Mesodermal cell (in vitro differentiated cells): ENCODE results near the gene UGGT1.

Experiments used
- H3K27ac ChIP-seq: 2 replicates; pipeline ENCODE4 v1.7.0; 2013; ENCODE audit warnings: mild to moderate bottlenecking, low read depth, low read length, moderate library complexity; ENCODE audit not compliant: severe bottlenecking
- H3K36me3 ChIP-seq: 2 replicates; pipeline ENCODE4 v1.7.1; 2013; ENCODE audit warnings: mild to moderate bottlenecking, low read length, moderate library complexity; ENCODE audit not compliant: control insufficient read depth, insufficient read depth
- H3K4me1 ChIP-seq: one replicate; pipeline ENCODE4 v1.7.1; 2013; ENCODE audit warnings: mild to moderate bottlenecking, low read length; ENCODE audit not compliant: insufficient read depth, control insufficient read depth, poor library complexity, severe bottlenecking
- H3K4me3 ChIP-seq: 2 replicates; pipeline ENCODE4 v1.7.0; 2013; ENCODE audit warnings: low read length, control low read depth, mild to moderate bottlenecking; ENCODE audit not compliant: insufficient read depth, poor library complexity, severe bottlenecking; ENCODE audit errors: extremely low read depth
- H3K9me3 ChIP-seq: 2 replicates; pipeline ENCODE4 v1.7.1; 2013; ENCODE audit warnings: mild to moderate bottlenecking, low read length, moderate library complexity; ENCODE audit not compliant: control insufficient read depth
- WGBS, 2 experiments: methylation state at CpG; one replicate each; pipeline ENCODE4 v1.1.5; 2013; ENCODE audit warnings: missing lambda C conversion rate in 2 of 2; ENCODE audit not compliant: insufficient coverage in 2 of 2; 5-methylcytosine and 5-hydroxymethylcytosine counted together

Gene UGGT1

GRCh38 chr2:128109243-128109642, 18.2 kb downstream of the UGGT1 start:
- no CpG with 5 or more reads among the region's 4 CpGs for WGBS, 2 experiments
- Histone ChIP-seq H3K27ac (no peak overlapping the region), H3K9me3 (no peaks in the 10 kb centered on the region), H3K36me3 (peaks cover 39% of the 10 kb centered on the region), H3K4me1 (no peaks in the 10 kb centered on the region), H3K4me3 (no peak overlapping the region)

GRCh38 chr2:128115921-128116623, 25.1 kb downstream of the UGGT1 start:
- Histone ChIP-seq H3K9me3 (no peaks in the 10 kb centered on the region), H3K4me3 (no peak overlapping the region), H3K27ac (no peak overlapping the region), H3K36me3 (peaks cover 51% of the 10 kb centered on the region), H3K4me1 (no peaks in the 10 kb centered on the region)
- 72 to 78% methylated on average over 5 of the region's 8 CpGs for WGBS, 2 experiments

DNA sequence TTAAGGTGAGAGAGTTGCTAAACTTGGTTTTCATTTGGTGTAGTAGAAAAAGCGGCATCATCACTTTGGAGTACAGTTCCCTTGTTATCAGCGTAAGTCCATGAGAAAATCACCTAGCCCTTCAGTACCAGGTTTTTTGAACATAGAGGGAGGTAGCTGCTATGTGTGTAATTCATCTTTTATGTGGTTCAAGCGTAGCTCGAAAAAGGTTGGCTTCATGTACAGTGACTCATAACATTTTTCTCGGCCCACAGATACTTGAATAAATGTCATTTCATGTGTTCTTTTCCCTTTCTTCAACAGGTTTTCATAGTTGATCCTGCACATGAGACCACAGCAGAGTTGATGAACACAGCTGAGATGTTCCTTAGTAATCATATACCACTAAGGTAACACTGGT, 43.6 kb downstream of the UGGT1 start:
- 93 to 100% methylated on average over 2 to 5 of the region's 5 CpGs for WGBS, 2 experiments
- no peaks in the 10 kb centered on the region for H3K4me1 ChIP-seq
- no peaks in the 10 kb centered on the region for H3K9me3 ChIP-seq
- H3K4me3 ChIP-seq, result no peak overlapping the region
- peaks cover 95% of the 10 kb centered on the region for H3K36me3 ChIP-seq
- H3K27ac ChIP-seq, result no peak overlapping the region

- Histone ChIP-seq H3K4me1 (no peaks in the 10 kb centered on the region), H3K4me3 (no peak overlapping the region), H3K27ac (no peak overlapping the region), H3K36me3 (peaks cover 89% of the 10 kb centered on the region), H3K9me3 (no peaks in the 10 kb centered on the region)
- WGBS, 2 experiments, result 86% methylated on average over 3 of the region's 3 CpGs; no CpG with 5 or more reads in 1 of the 2 experiments
These were observed 46.2 kb downstream of the UGGT1 start for GRCh38 chr2:128137094-128137616.

- H3K4me1 ChIP-seq, result no peaks in the 10 kb centered on the region
- H3K36me3 ChIP-seq, result peaks cover 68% of the 10 kb centered on the region
- 96 to 97% methylated on average over 9 of the region's 9 CpGs for WGBS, 2 experiments
- no peak overlapping the region for H3K4me3 ChIP-seq
- H3K9me3 ChIP-seq, result no peaks in the 10 kb centered on the region
- no peak overlapping the region for H3K27ac ChIP-seq
These were observed 48.6 kb downstream of the UGGT1 start for GRCh38 chr2:128139624-128140023.

DNA sequence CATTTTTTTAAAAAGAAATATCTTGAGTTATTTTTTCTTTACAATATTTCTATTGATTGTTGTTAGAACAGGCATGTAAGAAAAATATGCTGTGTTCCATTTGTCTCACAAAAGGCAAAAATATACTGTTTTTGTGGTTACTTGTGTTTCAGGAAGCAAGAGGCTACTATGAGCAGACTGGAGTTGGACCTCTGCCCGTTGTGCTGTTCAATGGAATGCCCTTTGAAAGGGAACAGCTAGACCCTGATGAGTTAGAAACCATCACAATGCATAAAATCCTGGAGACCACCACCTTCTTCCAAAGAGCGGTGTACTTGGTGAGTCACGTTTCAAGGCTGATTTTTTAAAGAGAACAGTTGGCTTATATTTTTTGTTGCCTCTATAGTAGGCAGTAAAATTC, 54.7 kb downstream of the UGGT1 start:
- no peak overlapping the region for H3K4me3 ChIP-seq
- no peak overlapping the region for H3K27ac ChIP-seq
- H3K4me1 ChIP-seq, result no peaks in the 10 kb centered on the region
- H3K36me3 ChIP-seq, result peaks cover 59% of the 10 kb centered on the region
- WGBS, 2 experiments, result 100% methylated on average over 1 of the region's 3 CpGs; no CpG with 5 or more reads in 1 of the 2 experiments
- H3K9me3 ChIP-seq, result no peaks in the 10 kb centered on the region

DNA sequence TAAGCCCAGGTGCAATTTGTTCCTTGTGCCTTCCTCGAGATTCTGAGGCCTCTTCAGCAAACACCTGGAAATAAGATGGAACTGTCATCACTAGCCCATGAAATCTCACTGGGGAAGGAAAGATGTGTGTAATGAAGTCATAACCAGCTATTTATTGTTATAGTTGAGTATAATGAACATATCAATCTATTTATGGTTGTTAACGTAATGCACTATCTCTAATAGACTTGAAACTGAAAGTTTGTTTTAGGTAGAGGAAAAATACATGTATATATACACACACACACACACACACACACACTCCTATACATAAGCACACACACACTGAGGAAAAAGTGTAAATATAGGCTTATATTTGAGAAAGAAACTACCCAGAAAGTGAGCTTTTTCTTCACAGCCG, 62.8 kb downstream of the UGGT1 start:
- Histone ChIP-seq H3K9me3 (no peaks in the 10 kb centered on the region), H3K36me3 (peaks cover 84% of the 10 kb centered on the region), H3K4me3 (no peak overlapping the region), H3K27ac (no peak overlapping the region), H3K4me1 (no peaks in the 10 kb centered on the region)
- 80% methylated on average over 1 of the region's 3 CpGs; no CpG with 5 or more reads in 1 of the 2 experiments for WGBS, 2 experiments

- Histone ChIP-seq H3K4me3 (no peak overlapping the region), H3K27ac (no peak overlapping the region), H3K36me3 (peaks cover 82% of the 10 kb centered on the region), H3K4me1 (no peaks in the 10 kb centered on the region), H3K9me3 (no peaks in the 10 kb centered on the region)
- 100% methylated on average over 1 to 2 of the region's 4 CpGs for WGBS, 2 experiments
These were observed 63.2 kb downstream of the UGGT1 start for GRCh38 chr2:128154225-128154624.

DNA sequence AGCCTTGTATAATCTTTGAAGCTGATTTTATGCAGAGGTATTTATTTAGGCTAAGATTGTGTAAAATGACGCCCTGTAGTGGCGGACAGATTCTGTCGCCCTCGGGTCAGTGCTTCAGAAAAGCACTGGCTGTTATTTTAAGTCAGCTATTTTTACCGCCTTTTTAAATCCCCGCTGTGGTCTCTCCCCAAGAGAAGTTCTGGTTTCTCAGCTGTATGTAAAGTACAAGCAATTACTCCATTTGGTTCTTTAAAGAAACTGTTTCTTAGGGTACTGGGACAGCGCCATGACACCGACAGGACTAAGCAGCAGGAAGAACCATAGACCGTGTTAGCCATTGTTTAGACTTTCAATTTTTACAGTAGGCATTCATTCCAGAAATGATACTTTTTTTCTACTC, 65.0 kb downstream of the UGGT1 start:
- H3K4me3 ChIP-seq, result no peak overlapping the region
- H3K36me3 ChIP-seq, result peaks cover 82% of the 10 kb centered on the region
- H3K9me3 ChIP-seq, result no peaks in the 10 kb centered on the region
- 93 to 99% methylated on average over 7 to 9 of the region's 9 CpGs for WGBS, 2 experiments
- H3K27ac ChIP-seq, result no peak overlapping the region
- no peaks in the 10 kb centered on the region for H3K4me1 ChIP-seq

GRCh38 chr2:128156812-128157211, 65.8 kb downstream of the UGGT1 start:
- WGBS, 2 experiments, result no CpG with 5 or more reads among the region's 3 CpGs
- H3K27ac ChIP-seq, result no peak overlapping the region
- peaks cover 80% of the 10 kb centered on the region for H3K36me3 ChIP-seq
- no peaks in the 10 kb centered on the region for H3K9me3 ChIP-seq
- no peak overlapping the region for H3K4me3 ChIP-seq
- no peaks in the 10 kb centered on the region for H3K4me1 ChIP-seq

- 90 to 100% methylated on average over 2 of the region's 3 CpGs for WGBS, 2 experiments
- Histone ChIP-seq H3K4me1 (no peaks in the 10 kb centered on the region), H3K27ac (no peak overlapping the region), H3K9me3 (no peaks in the 10 kb centered on the region), H3K4me3 (no peak overlapping the region), H3K36me3 (peaks cover 78% of the 10 kb centered on the region)
These were observed 66.6 kb downstream of the UGGT1 start for GRCh38 chr2:128157644-128158043.
